ENCODE measurements around the gene JMJD8.
"Not testable (repeated sequence)": the region's sequence is repeated elsewhere in the genome, so short reads cannot be mapped to it uniquely, and the experiment has no call there.

JMJD8 gene

GRCh38 chr16:693364-693763 is 9.2 kb upstream of the JMJD8 start:
- DNase-seq (ENCODE audit: low read depth in 2 of 2, low spot score in 1 of 2), result no peak

- no peak for DNase-seq (ENCODE audit: low read depth in 2 of 2, low spot score in 1 of 2)
These were observed 8.4 kb upstream of the JMJD8 start for GRCh38 chr16:692356-693108.

GRCh38 chr16:691242-691641 is 7.1 kb upstream of the JMJD8 start:
- not testable (repeated sequence) for DNase-seq (ENCODE audit: low read depth in 2 of 2, low spot score in 1 of 2)

- DNase-seq (ENCODE audit: low read depth in 2 of 2, low spot score in 1 of 2), result no peak
These were observed 5.2 kb upstream of the JMJD8 start for GRCh38 chr16:689175-689897.

GRCh38 chr16:687499-687898 is 3.4 kb upstream of the JMJD8 start:
- no peak for DNase-seq (ENCODE audit: low read depth in 2 of 2, low spot score in 1 of 2)

- DNase-seq (ENCODE audit: low read depth in 2 of 2, low spot score in 1 of 2), result no peak
These were observed 2.5 kb upstream of the JMJD8 start for GRCh38 chr16:686459-687260.

GRCh38 chr16:685967-686366 is 1.8 kb upstream of the JMJD8 start:
- no peak for DNase-seq (ENCODE audit: low read depth in 2 of 2, low spot score in 1 of 2)

GRCh38 chr16:684961-685696 is 995 bp upstream of the JMJD8 start:
- DNase-seq (ENCODE audit: low read depth in 2 of 2, low spot score in 1 of 2), result no peak

GRCh38 chr16:683396-684070 is 601 bp downstream of the JMJD8 start:
- no peak for DNase-seq (ENCODE audit: low read depth in 2 of 2, low spot score in 1 of 2)

- DNase-seq (ENCODE audit: low read depth in 2 of 2, low spot score in 1 of 2), result no peak
These were observed 1.4 kb downstream of the JMJD8 start for GRCh38 chr16:682493-683395.

- DNase-seq (ENCODE audit: low read depth in 2 of 2, low spot score in 1 of 2), result no peak
These were observed 2.2 kb downstream of the JMJD8 start for GRCh38 chr16:681746-682427.

- no peak for DNase-seq (ENCODE audit: low read depth in 2 of 2, low spot score in 1 of 2)
These were observed 3.0 kb downstream of the JMJD8 start for GRCh38 chr16:680967-681745.

GRCh38 chr16:680625-680945 is 3.5 kb downstream of the JMJD8 start:
- DNase-seq (ENCODE audit: low read depth in 2 of 2, low spot score in 1 of 2), result no peak

GRCh38 chr16:679814-680624 is 4.1 kb downstream of the JMJD8 start, which contains the start of gene STUB1:
Gene STUB1 (plus strand): TSS chr16:680410. CDS start chr16:680526, 116 bp downstream.
- DNase-seq (ENCODE audit: low read depth in 2 of 2, low spot score in 1 of 2), result peak; percentile 66 to 77

GRCh38 chr16:678858-679813 is 5.0 kb downstream of the JMJD8 start:
- peak in 1 of 2 donors; percentile 24 for DNase-seq (ENCODE audit: low read depth in 2 of 2, low spot score in 1 of 2)

GRCh38 chr16:678209-678857 is 5.8 kb downstream of the JMJD8 start:
- DNase-seq (ENCODE audit: low read depth in 2 of 2, low spot score in 1 of 2), result no peak
